Retinal pigment epithelial cell (primary cell): ENCODE data around the gene LLCFC1.

Source experiments
- DNase-seq: peaks from one replicate; pipeline ENCODE4 v3.0.0-alpha.2; 2010; ENCODE audit warnings: low read depth
- H3K4me3 ChIP-seq: 2 replicates; pipeline ENCODE4 v1.5.1; 2011; ENCODE audit warnings: mild to moderate bottlenecking, low read length, control low read depth, moderate library complexity
- CTCF ChIP-seq: conservative IDR thresholded peaks from 2 replicates; pipeline ENCODE4 v1.5.1; 2011; ENCODE audit warnings: low read depth, low read length, control low read depth, inconsistent platforms

LLCFC1 gene

GRCh38 chr7:142917447-142917846 lies 21.8 kb upstream of the LLCFC1 start:
- no peak for DNase-seq
- no peak overlapping the region for H3K4me3 ChIP-seq
- no peak for TF ChIP-seq CTCF

GRCh38 chr7:142918901-142919300 lies 20.4 kb upstream of the LLCFC1 start:
- H3K4me3 ChIP-seq = no peak overlapping the region
- no peak for DNase-seq
- TF ChIP-seq CTCF = no peak

- peak; percentile 6 for DNase-seq
- no peak overlapping the region for H3K4me3 ChIP-seq
- no peak for TF ChIP-seq CTCF
Observed at GRCh38 chr7:142919656-142920055, 19.6 kb upstream of the LLCFC1 start.

GRCh38 chr7:142923391-142923790 lies 15.9 kb upstream of the LLCFC1 start:
- TF ChIP-seq CTCF = no peak

GRCh38 chr7:142925413-142925812 lies 13.9 kb upstream of the LLCFC1 start:
- DNase-seq = no peak
- no peak overlapping the region for H3K4me3 ChIP-seq
- no peak for TF ChIP-seq CTCF

More at GRCh38 chr7:142923391-142923790, 15.9 kb upstream of the LLCFC1 start:
- DNase-seq = no peak
- H3K4me3 ChIP-seq = no peak overlapping the region

- no peak for TF ChIP-seq CTCF
- no peak for DNase-seq
- H3K4me3 ChIP-seq = no peak overlapping the region
Observed at GRCh38 chr7:142927085-142927745, 12.1 kb upstream of the LLCFC1 start.

- DNase-seq = no peak
- TF ChIP-seq CTCF = no peak
- H3K4me3 ChIP-seq = no peak overlapping the region
Observed at GRCh38 chr7:142927949-142928348, 11.3 kb upstream of the LLCFC1 start.
